Measurements from ENCODE around the gene IFI30.
A peak's percentile ranks its signal among the peaks of the same experiment; 100 is the strongest.
"Not testable (repeated sequence)": the region's sequence is repeated elsewhere in the genome, so short reads cannot be mapped to it uniquely, and the experiment has no call there.

Gene IFI30

GRCh38 chr19:18204394-18205199 lies 31.0 kb downstream of the IFI30 start:
- DNase-seq: peak; percentile 89

- DNase-seq: peak; percentile 74
Measured at GRCh38 chr19:18205200-18205892, 31.7 kb downstream of the IFI30 start.

DNA sequence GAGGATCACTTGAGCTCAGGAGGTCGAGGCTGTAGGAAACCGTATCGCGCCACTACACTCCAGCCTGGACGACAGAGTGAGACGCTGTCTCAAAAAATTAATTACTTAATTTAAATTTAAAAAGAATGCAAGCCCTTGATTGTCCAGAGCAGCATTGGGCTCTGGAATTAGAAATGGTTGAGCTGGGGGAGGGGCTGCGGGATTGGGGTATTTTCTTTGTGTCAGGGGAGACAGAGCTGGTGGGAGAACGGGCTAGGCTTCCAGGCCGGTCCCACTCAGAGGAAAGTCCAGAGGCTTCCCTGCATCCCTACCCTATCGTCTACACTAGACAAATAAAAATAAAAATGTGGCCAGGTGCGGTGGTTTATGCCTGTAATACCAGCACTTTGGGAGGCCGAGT lies 32.4 kb downstream of the IFI30 start:
- no peak for DNase-seq

GRCh38 chr19:18208098-18208951 lies 34.7 kb downstream of the IFI30 start:
- DNase-seq: no peak

DNA sequence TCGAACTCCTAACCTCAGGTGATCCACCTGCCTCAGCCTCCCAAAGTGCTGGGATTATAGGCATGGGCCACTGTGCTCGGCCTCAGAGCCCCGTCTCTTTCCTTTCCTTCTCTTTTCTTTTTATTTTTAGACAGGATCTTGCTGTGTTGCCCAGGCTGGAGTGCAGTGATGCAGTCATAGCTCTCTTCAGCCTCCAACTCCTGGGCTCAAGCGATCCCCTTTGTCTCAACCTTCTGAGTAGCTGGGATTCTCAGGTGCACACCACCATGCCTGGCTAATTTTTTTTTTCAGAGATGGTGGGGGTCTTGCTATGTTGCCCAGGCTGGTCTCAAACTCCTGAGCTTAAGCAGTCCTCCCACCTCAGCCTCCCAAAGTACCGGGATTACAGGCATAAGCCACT lies 36.3 kb downstream of the IFI30 start:
- not testable (repeated sequence) for DNase-seq

- DNase-seq: no peak
Measured at GRCh38 chr19:18211683-18212082, 38.1 kb downstream of the IFI30 start.

GRCh38 chr19:18214779-18215433 lies 41.3 kb downstream of the IFI30 start:
- DNase-seq: no peak

DNA sequence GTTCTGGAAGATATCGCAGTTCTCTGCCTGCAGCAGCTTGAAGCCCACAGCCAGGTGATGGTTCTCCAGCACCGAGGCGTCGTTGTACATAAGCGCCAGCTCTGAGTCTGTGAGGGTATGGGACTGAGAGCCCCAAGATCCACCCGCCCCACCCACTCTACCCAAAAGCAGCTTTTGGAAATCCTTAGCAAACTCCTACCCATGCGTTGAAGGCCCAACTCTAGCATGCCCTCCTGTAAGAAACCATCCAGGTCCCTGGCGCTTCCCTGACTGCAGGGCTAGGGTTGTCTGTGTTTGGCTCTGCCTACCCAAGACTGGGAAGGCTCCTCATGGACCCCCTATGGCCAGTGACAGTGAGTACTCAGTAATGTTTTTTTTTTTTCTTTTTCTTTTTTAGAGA lies 43.2 kb downstream of the IFI30 start:
- no peak for DNase-seq

- DNase-seq: no peak
Measured at GRCh38 chr19:18218159-18218558, 44.5 kb downstream of the IFI30 start.

GRCh38 chr19:18218600-18218999 lies 45.0 kb downstream of the IFI30 start:
- DNase-seq: no peak

DNA sequence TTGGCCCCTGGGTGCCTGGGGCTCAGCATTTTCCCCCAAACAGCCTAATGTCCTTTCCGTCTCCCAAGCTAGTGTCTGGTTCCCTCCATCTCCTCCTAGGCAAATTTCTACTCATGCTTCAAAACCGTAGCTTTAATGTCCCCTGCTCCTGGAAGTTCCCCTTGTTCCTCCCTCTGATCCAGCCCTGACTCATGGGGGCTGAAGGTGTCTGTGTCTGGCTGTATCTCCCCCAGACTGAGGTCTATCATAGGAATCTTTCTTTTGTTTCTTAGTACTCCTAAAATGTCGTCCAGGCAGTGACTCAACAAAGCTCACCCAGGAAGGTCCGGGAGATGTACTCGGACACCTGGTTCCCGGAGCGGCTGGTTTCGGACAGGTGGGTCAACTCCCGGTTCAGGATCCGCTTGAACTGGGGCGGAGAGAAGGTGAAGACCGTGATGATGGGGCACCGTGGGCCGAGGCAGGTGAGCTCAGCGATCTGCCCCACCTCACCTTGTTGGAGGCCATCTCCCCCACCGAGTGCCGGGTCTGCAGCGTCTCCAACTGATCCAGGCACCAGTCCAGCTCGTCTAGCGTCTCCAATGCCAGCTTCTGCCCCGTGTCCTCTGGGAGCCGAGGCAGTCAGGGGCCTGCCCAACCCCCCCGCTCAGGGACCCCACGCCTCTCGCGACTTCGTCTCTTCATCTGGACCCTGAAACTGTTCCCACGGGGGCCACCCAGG lies 46.5 kb downstream of the IFI30 start:
- DNase-seq: no peak

- peak; percentile 85 for DNase-seq
Measured at GRCh38 chr19:18220632-18221275, 47.1 kb downstream of the IFI30 start.

GRCh38 chr19:18221815-18222725 lies 48.5 kb downstream of the IFI30 start:
- DNase-seq: no peak

- DNase-seq: peak; percentile 66
Measured at GRCh38 chr19:18223860-18224524, 50.4 kb downstream of the IFI30 start.

DNA sequence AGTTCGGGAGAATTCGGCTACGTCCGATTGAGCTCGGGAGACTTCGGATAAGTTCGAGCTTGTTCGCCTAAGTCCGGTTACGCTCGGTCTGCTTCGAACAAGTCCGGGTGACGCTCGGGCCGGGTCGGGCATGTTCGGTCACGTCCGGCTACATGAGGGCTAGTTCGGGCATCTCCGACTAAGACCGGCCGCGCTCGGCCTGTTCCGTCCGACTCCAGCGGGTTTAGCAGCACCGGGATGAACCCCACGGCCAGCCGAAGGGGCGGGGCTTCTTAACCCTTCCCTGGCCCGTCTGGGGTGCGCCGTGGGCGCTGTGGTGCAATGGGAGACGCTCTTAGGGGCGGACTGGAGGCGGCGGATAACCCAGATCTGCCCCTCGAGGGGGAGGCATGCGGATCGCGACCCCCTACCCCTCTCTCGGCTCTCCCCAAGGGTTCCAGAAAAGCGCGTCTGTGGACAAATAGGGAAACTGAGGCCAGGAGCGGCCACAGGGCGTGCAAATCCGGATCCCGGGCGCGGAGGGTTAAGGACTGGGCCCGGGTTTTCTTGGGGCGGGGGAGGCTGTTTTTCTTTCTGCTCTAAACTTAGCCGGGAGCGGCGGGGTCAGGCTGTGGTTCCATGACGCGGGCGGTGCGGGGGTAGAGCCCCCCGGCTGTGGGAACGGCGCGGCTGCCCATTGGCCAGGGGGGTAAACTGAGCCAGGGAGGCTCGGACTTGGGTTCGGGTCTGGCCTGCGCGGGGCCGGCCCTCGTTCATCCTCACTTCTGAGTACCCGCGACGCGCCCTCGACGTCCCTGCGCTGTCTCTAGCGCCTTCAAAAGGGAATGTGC lies 51.1 kb downstream of the IFI30 start:
- DNase-seq: peak; percentile 100

DNA sequence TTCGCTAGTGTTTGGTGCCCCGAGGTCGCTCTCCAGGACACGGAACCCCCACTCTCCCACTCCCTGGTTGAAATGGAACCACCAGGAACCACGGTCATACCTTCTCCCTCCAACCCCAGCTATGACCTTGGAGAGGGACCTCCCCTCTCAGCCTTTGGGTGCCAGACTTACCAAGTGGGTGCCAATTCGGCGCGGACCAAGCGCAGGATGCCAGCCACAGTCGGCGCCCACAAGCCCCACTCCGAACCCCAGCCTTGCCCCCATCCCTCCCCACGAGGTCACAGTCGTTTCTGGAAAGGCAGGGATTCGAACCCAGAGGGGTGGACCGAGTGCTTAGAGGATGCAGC lies 51.7 kb downstream of the IFI30 start:
- no peak for DNase-seq

DNA sequence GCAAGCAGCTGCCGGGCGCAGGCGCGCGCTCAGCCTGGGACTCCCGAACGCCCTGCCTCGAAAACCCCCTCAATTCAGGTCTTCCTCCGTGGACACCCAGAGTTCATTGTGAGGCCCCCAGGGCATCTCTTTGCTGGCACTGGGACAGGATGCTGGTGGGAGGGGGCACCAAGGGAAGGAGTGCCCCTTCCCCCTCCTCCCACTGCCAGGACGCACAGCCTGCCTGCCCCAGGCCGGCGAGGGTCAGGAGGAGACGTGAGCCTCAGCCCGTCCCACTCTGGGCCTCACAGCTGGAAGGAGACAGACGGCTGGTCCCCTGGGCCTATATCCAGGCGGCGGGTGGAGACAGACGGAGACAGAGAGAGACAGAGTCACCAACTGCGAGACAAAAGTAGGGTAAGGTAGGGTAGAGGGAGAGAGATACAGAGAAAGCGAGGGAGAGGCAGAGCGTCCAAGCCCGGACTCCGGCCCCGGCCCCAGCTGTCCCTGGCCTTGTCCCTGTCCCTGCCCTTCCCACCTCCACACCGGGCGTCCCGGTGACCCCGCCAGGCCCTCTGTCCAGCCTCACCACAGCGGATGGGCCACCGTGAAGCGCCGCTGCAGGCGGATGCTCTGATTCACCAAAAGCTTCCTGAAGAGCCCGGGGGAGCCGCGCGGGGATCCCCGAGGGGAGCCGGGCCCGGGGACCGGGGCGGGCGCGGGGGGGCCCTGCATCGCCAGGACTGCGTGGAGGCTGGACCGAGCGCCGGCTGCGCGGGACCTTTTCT lies 52.3 kb downstream of the IFI30 start, which contains the start of gene PDE4C:
Gene PDE4C, minus strand, starts transcription at position 737 of the 767 bp plus-strand sequence. Its CDS starts 23 bp downstream, at position 714.
- no peak for DNase-seq
